IPS-NIHi7 (cell line): ENCODE results near the gene KCNH1.
A peak's percentile ranks its signal among the peaks of the same experiment; 100 is the strongest.
"Not testable (repeated sequence)": the region's sequence is repeated elsewhere in the genome, so short reads cannot be mapped to it uniquely, and the experiment has no call there.

ENCODE experiments used
- DNase-seq: peaks from one replicate; pipeline ENCODE4 v3.0.0; 2012; ENCODE audit warnings: mixed read lengths; ENCODE audit errors: extremely low spot score

Gene KCNH1

GRCh38 chr1:211011128-211011527 lies 122.8 kb downstream of the KCNH1 start:
- not testable (repeated sequence) for DNase-seq

- DNase-seq = no peak
These were observed 124.0 kb downstream of the KCNH1 start for GRCh38 chr1:211009944-211010343.

GRCh38 chr1:211007830-211008229 lies 126.1 kb downstream of the KCNH1 start:
- no peak for DNase-seq

- DNase-seq = not testable (repeated sequence)
These were observed 138.0 kb downstream of the KCNH1 start for GRCh38 chr1:210995931-210996330.

GRCh38 chr1:210992837-210993236 lies 141.1 kb downstream of the KCNH1 start:
- DNase-seq = no peak

- no peak for DNase-seq
These were observed 144.0 kb downstream of the KCNH1 start for GRCh38 chr1:210989905-210990304.

- DNase-seq = no peak
These were observed 152.5 kb downstream of the KCNH1 start for GRCh38 chr1:210981490-210981889.

- no peak for DNase-seq
These were observed 153.9 kb downstream of the KCNH1 start for GRCh38 chr1:210980082-210980481.

- no peak for DNase-seq
These were observed 155.0 kb downstream of the KCNH1 start for GRCh38 chr1:210978974-210979354.

GRCh38 chr1:210978316-210978973 lies 155.5 kb downstream of the KCNH1 start:
- no peak for DNase-seq

- no peak for DNase-seq
These were observed 182.7 kb downstream of the KCNH1 start for GRCh38 chr1:210951279-210951678.

- DNase-seq = peak; percentile 74
These were observed 183.9 kb downstream of the KCNH1 start for GRCh38 chr1:210949940-210950546.

- no peak for DNase-seq
These were observed 184.5 kb downstream of the KCNH1 start for GRCh38 chr1:210949489-210949888.

- no peak for DNase-seq
These were observed 184.9 kb downstream of the KCNH1 start for GRCh38 chr1:210949039-210949438.

- DNase-seq = no peak
These were observed 189.7 kb downstream of the KCNH1 start for GRCh38 chr1:210944252-210944651.

- DNase-seq = no peak
These were observed 191.4 kb downstream of the KCNH1 start for GRCh38 chr1:210942513-210942912.

GRCh38 chr1:210940081-210940617 lies 193.8 kb downstream of the KCNH1 start:
- no peak for DNase-seq

GRCh38 chr1:210938416-210938925 lies 195.5 kb downstream of the KCNH1 start:
- no peak for DNase-seq

- no peak for DNase-seq
These were observed 196.1 kb downstream of the KCNH1 start for GRCh38 chr1:210937846-210938245.

- DNase-seq = no peak
These were observed 198.0 kb downstream of the KCNH1 start for GRCh38 chr1:210935905-210936304.

- DNase-seq = no peak
These were observed 201.8 kb downstream of the KCNH1 start for GRCh38 chr1:210932104-210932503.

GRCh38 chr1:210922666-210923065 lies 211.3 kb downstream of the KCNH1 start:
- no peak for DNase-seq
